Activated naive CD4-positive, alpha-beta T cell treated with anti-CD3 and anti-CD28 coated beads for 36 hours (primary cell): ENCODE results near the gene DNAAF3. TPM values are rescaled to one million over a fixed set of nuclear protein-coding genes. Genes with fewer than 3 reads are reported as not detected.
"Not testable (repeated sequence)": the region's sequence is repeated elsewhere in the genome, so short reads cannot be mapped to it uniquely, and the experiment has no call there.

ENCODE experiments used
- CTCF ChIA-PET: fragments of 350-600 bp; sonication (Branson Sonifier 250); formaldehyde crosslinking; loops from one replicate; lab custom pipeline; 2021; ENCODE audit warnings: antibody characterized with exemption; lab: Charles Lee
- DNase-seq: peaks from one replicate; pipeline ENCODE4 v3.0.0-alpha.2; 2020
- H3K27ac Mint-ChIP-seq: one replicate; pipeline ENCODE4 v1.8.0; 2021; ENCODE audit warnings: mild to moderate bottlenecking, mixed read lengths
- H3K27me3 Mint-ChIP-seq: one replicate; pipeline ENCODE4 v1.8.0; 2021; ENCODE audit warnings: low read depth, mixed read lengths
- H3K36me3 Mint-ChIP-seq: one replicate; pipeline ENCODE4 v1.8.0; 2021; ENCODE audit warnings: low read depth, mixed read lengths
- H3K4me1 Mint-ChIP-seq: one replicate; pipeline ENCODE4 v1.8.0; 2021; ENCODE audit warnings: low read depth, mixed read lengths
- H3K4me3 Mint-ChIP-seq: one replicate; pipeline ENCODE4 v1.8.0; 2021; ENCODE audit warnings: mild to moderate bottlenecking, moderate library complexity, mixed read lengths
- H3K9me3 Mint-ChIP-seq: one replicate; pipeline ENCODE4 v1.8.0; 2021; ENCODE audit warnings: mixed read lengths
- intact Hi-C: fragments of 100-400 bp; cut with micrococcal nuclease; formaldehyde crosslinking; loops from one replicate; pipeline ENCODE4 v1.15.1; 2023
- total RNA-seq, 2 experiments: library from RNA; stranded (reverse); gene quantifications; one replicate each; pipeline ENCODE4 v1.2.3, GENCODE V29; 2021

Gene DNAAF3
- total RNA-seq, 2 experiments from 2014 or later = not detected

GRCh38 chr19:55173186-55173713 is 6.8 kb upstream of the DNAAF3 start:
- intact Hi-C loops = no loop called here

GRCh38 chr19:55172741-55173140 is 6.3 kb upstream of the DNAAF3 start:
- intact Hi-C loops = no loop called here
- no peaks in the 10 kb centered on the region for H3K36me3 Mint-ChIP-seq
- H3K27me3 Mint-ChIP-seq = peaks cover 68% of the 10 kb centered on the region

More at GRCh38 chr19:55173186-55173713, 6.8 kb upstream of the DNAAF3 start:
- no peaks in the 10 kb centered on the region for H3K36me3 Mint-ChIP-seq
- CTCF ChIA-PET = no interaction called here
- no peaks in the 10 kb centered on the region for H3K9me3 Mint-ChIP-seq
- peak overlapping the region; percentile 49 for H3K4me3 Mint-ChIP-seq
- peaks cover 10% of the 10 kb centered on the region for H3K4me1 Mint-ChIP-seq
- DNase-seq = no peak
- H3K27me3 Mint-ChIP-seq = peaks cover 70% of the 10 kb centered on the region
- H3K27ac Mint-ChIP-seq = no peak overlapping the region

GRCh38 chr19:55172318-55172717 is 5.9 kb upstream of the DNAAF3 start:
- intact Hi-C loops, H3K36me3 Mint-ChIP-seq, DNase-seq, CTCF ChIA-PET, H3K9me3 Mint-ChIP-seq, H3K27ac Mint-ChIP-seq, H3K4me3 Mint-ChIP-seq: not testable (repeated sequence)
- H3K4me1 Mint-ChIP-seq = peaks cover 10% of the 10 kb centered on the region
- H3K27me3 Mint-ChIP-seq = peaks cover 70% of the 10 kb centered on the region

More at GRCh38 chr19:55172741-55173140, 6.3 kb upstream of the DNAAF3 start:
- Mint-ChIP-seq H3K27ac (no peak overlapping the region), H3K4me1 (peaks cover 10% of the 10 kb centered on the region), H3K4me3 (no peak overlapping the region), H3K9me3 (no peaks in the 10 kb centered on the region)
- DNase-seq = no peak
- CTCF ChIA-PET = no interaction called here

- CTCF ChIA-PET = no interaction called here
- H3K4me3 Mint-ChIP-seq = no peak overlapping the region
- intact Hi-C loops = no loop called here
- H3K4me1 Mint-ChIP-seq = peaks cover 18% of the 10 kb centered on the region
- DNase-seq = no peak
- H3K27ac Mint-ChIP-seq = no peak overlapping the region
- no peaks in the 10 kb centered on the region for H3K9me3 Mint-ChIP-seq
- peaks cover 70% of the 10 kb centered on the region for H3K27me3 Mint-ChIP-seq
- H3K36me3 Mint-ChIP-seq = no peaks in the 10 kb centered on the region
Measured at GRCh38 chr19:55171440-55171839, 5.0 kb upstream of the DNAAF3 start.

- H3K4me3 Mint-ChIP-seq = no peak overlapping the region
- peaks cover 17% of the 10 kb centered on the region for H3K4me1 Mint-ChIP-seq
- H3K36me3 Mint-ChIP-seq = no peaks in the 10 kb centered on the region
- CTCF ChIA-PET = no interaction called here
- peaks cover 69% of the 10 kb centered on the region for H3K27me3 Mint-ChIP-seq
- intact Hi-C loops = loop anchor here (10.0 kb wide), 1 partner anchor 84 kb away; no protein-coding TSS in a partner anchor
- no peak for DNase-seq
- H3K9me3 Mint-ChIP-seq = no peaks in the 10 kb centered on the region
- H3K27ac Mint-ChIP-seq = no peak overlapping the region
Measured at GRCh38 chr19:55169136-55169535, 2.7 kb upstream of the DNAAF3 start.

GRCh38 chr19:55165952-55166529 is 372 bp downstream of the DNAAF3 start:
- CTCF ChIA-PET = interaction anchor here (1.6 kb wide), 1 partner anchor 25 kb away, joined by 10 read pairs; no protein-coding TSS in a partner anchor
- Mint-ChIP-seq H3K27ac (no peak overlapping the region), H3K9me3 (no peaks in the 10 kb centered on the region), H3K36me3 (no peaks in the 10 kb centered on the region), H3K4me3 (peak overlapping the region; percentile 64), H3K4me1 (peaks cover 11% of the 10 kb centered on the region), H3K27me3 (peaks cover 55% of the 10 kb centered on the region)
- intact Hi-C loops = loop anchor here (10.0 kb wide), 1 partner anchor 81 kb away; no protein-coding TSS in a partner anchor
- DNase-seq = peak; percentile 62

GRCh38 chr19:55161571-55162322 is 4.7 kb downstream of the DNAAF3 start:
- H3K4me3 Mint-ChIP-seq = no peak overlapping the region
- no peaks in the 10 kb centered on the region for H3K36me3 Mint-ChIP-seq
- no peaks in the 10 kb centered on the region for H3K9me3 Mint-ChIP-seq
- CTCF ChIA-PET = interaction anchor here (0.6 kb wide), 1 partner anchor 468 kb away, joined by 3 read pairs; no protein-coding TSS in a partner anchor
- H3K27ac Mint-ChIP-seq = no peak overlapping the region
- no peak for DNase-seq
- peaks cover 10% of the 10 kb centered on the region for H3K4me1 Mint-ChIP-seq
- peaks cover 56% of the 10 kb centered on the region for H3K27me3 Mint-ChIP-seq
- intact Hi-C loops = loop anchor here (2.0 to 10.0 kb wide), 4 partner anchors 21 to 279 kb away; partner anchors contain the start of gene PPP1R12C

- H3K27ac Mint-ChIP-seq = no peak overlapping the region
- no peak for DNase-seq
- H3K9me3 Mint-ChIP-seq = no peaks in the 10 kb centered on the region
- H3K4me1 Mint-ChIP-seq = peaks cover 9% of the 10 kb centered on the region
- no peaks in the 10 kb centered on the region for H3K36me3 Mint-ChIP-seq
- intact Hi-C loops = loop anchor here (2.0 to 10.0 kb wide), 4 partner anchors 20 to 279 kb away; partner anchors contain the start of gene PPP1R12C
- CTCF ChIA-PET = interaction anchor here (0.6 to 4.1 kb wide), 8 partner anchors 14 to 468 kb away, joined by 3 to 24 read pairs (median 4); no protein-coding TSS in a partner anchor
- H3K27me3 Mint-ChIP-seq = peaks cover 54% of the 10 kb centered on the region
- no peak overlapping the region for H3K4me3 Mint-ChIP-seq
Measured at GRCh38 chr19:55160986-55161365, 5.4 kb downstream of the DNAAF3 start.

GRCh38 chr19:55160128-55160985 is 6.1 kb downstream of the DNAAF3 start:
- H3K36me3 Mint-ChIP-seq = no peaks in the 10 kb centered on the region
- no peak overlapping the region for H3K4me3 Mint-ChIP-seq
- peaks cover 48% of the 10 kb centered on the region for H3K27me3 Mint-ChIP-seq
- no peak overlapping the region for H3K27ac Mint-ChIP-seq
- intact Hi-C loops = loop anchor here (2.0 to 10.0 kb wide), 4 partner anchors 20 to 278 kb away; partner anchors contain the start of gene PPP1R12C
- DNase-seq = peak; percentile 94
- H3K9me3 Mint-ChIP-seq = no peaks in the 10 kb centered on the region
- CTCF ChIA-PET = interaction anchor here (0.6 to 4.1 kb wide), 9 partner anchors 14 to 188 kb away, joined by 3 to 24 read pairs (median 5); no protein-coding TSS in a partner anchor
- H3K4me1 Mint-ChIP-seq = peaks cover 9% of the 10 kb centered on the region

- Mint-ChIP-seq H3K27me3 (peaks cover 43% of the 10 kb centered on the region), H3K4me1 (peaks cover 15% of the 10 kb centered on the region), H3K27ac (no peak overlapping the region), H3K4me3 (no peak overlapping the region), H3K36me3 (no peaks in the 10 kb centered on the region), H3K9me3 (no peaks in the 10 kb centered on the region)
- CTCF ChIA-PET = interaction anchor here (0.6 to 4.1 kb wide), 5 partner anchors 12 to 79 kb away, joined by 3 to 24 read pairs (median 7); no protein-coding TSS in a partner anchor
- intact Hi-C loops = no loop called here
- DNase-seq = no peak
Measured at GRCh38 chr19:55158848-55159749, 7.3 kb downstream of the DNAAF3 start.

GRCh38 chr19:55158423-55158822 is 8.0 kb downstream of the DNAAF3 start:
- Mint-ChIP-seq H3K36me3 (no peaks in the 10 kb centered on the region), H3K4me3 (no peak overlapping the region), H3K4me1 (peaks cover 20% of the 10 kb centered on the region), H3K27me3 (peaks cover 40% of the 10 kb centered on the region), H3K9me3 (peaks cover 2% of the 10 kb centered on the region), H3K27ac (no peak overlapping the region)
- intact Hi-C loops = no loop called here
- DNase-seq = no peak
- CTCF ChIA-PET = interaction anchor here (4.1 kb wide), 1 partner anchor 18 kb away, joined by 24 read pairs; no protein-coding TSS in a partner anchor
